ENCODE data around the gene KCNE2.

DNA sequence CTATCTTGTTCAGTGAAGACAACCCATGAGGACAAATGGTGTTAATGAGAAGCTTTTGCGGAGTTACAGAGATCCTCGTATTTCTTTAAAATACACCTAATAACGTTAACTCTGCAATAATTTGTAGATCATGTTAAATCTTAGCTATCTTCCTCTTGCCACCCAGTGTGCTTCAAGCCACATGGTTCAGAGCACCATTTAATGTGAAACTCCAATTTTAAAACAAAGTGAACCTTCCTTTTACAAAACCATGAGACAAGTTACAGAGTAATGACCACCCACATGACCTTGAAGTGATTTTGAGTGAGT, 1.7 kb upstream of the KCNE2 start:
- TF ChIP-seq POLR2A (IDR thresholded peaks at IDR 0.05) (no peak), POLR2AphosphoS5 (IDR thresholded peaks at IDR 0.05) (no peak)
- TF ChIP-seq, protein P1, sequence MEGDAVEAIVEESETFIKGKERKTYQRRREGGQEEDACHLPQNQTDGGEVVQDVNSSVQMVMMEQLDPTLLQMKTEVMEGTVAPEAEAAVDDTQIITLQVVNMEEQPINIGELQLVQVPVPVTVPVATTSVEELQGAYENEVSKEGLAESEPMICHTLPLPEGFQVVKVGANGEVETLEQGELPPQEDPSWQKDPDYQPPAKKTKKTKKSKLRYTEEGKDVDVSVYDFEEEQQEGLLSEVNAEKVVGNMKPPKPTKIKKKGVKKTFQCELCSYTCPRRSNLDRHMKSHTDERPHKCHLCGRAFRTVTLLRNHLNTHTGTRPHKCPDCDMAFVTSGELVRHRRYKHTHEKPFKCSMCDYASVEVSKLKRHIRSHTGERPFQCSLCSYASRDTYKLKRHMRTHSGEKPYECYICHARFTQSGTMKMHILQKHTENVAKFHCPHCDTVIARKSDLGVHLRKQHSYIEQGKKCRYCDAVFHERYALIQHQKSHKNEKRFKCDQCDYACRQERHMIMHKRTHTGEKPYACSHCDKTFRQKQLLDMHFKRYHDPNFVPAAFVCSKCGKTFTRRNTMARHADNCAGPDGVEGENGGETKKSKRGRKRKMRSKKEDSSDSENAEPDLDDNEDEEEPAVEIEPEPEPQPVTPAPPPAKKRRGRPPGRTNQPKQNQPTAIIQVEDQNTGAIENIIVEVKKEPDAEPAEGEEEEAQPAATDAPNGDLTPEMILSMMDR (IDR thresholded peaks at IDR 0.05) = no peak
